Stimulated activated naive CD4-positive, alpha-beta T cell treated with Interleukin-2 at 50 U/mL for 16 hours (primary cell): Measurements from ENCODE around the gene STARD6.
"Not testable (repeated sequence)": the region's sequence is repeated elsewhere in the genome, so short reads cannot be mapped to it uniquely, and the experiment has no call there.

ENCODE experiments used
- DNase-seq: peaks from one replicate; lab custom pipeline; 2025; lab: John Stamatoyannopoulos, UW

STARD6 gene

DNA sequence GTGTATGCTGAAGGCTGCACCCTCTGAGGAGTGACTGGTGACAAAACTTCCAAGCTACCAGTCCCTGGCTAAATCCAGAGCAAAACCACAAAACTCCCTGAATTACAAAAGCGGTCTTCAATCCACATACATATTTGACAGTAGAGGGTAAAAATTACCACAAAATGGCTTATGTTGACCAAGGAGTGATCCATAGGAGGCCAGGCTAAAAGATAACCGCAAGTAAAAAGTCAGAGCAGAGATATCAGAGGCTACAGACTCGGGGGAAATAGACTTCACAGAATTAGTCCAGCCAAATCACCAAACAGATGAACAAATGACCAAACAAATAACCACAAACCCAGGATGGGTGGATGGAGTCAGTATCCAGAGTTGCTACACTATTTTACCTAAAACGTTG lies 19.4 kb downstream of the STARD6 start:
- DNase-seq: no peak

GRCh38 chr18:54335638-54336173 lies 22.0 kb downstream of the STARD6 start:
- no peak for DNase-seq

- DNase-seq: no peak
Observed at GRCh38 chr18:54330768-54331548, 26.7 kb downstream of the STARD6 start.

GRCh38 chr18:54329787-54330186 lies 27.9 kb downstream of the STARD6 start:
- DNase-seq: no peak

GRCh38 chr18:54327818-54328217 lies 29.8 kb downstream of the STARD6 start:
- DNase-seq: no peak

DNA sequence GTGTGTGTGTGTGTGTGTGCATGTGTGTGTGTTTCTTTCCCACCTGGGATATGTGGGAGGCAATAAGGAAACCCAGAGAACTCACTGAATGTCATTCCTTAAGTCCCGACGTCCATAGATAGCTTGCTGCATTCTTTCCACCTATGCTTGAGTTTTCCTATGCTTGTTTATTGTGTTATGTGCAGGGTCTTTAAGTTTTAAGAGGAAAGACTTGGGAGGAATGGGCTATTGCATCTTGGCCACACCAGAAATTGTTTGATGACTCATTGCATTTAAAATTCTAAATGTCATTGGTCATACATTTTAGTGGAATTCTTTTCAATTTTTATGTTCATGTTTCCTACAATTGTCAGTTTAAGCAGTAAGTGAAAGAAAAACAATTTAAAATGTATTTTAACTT lies 33.7 kb downstream of the STARD6 start:
- no peak for DNase-seq

- no peak for DNase-seq
Observed at GRCh38 chr18:54323561-54323960, 34.1 kb downstream of the STARD6 start.

GRCh38 chr18:54316071-54316820 lies 41.4 kb downstream of the STARD6 start:
- no peak for DNase-seq

- DNase-seq: not testable (repeated sequence)
Observed at GRCh38 chr18:54309564-54309963, 48.1 kb downstream of the STARD6 start.

- DNase-seq: no peak
Observed at GRCh38 chr18:54303408-54303807, 54.2 kb downstream of the STARD6 start.

GRCh38 chr18:54298991-54299390 lies 58.7 kb downstream of the STARD6 start:
- not testable (repeated sequence) for DNase-seq

- DNase-seq: no peak
Observed at GRCh38 chr18:54296062-54296461, 61.6 kb downstream of the STARD6 start.

DNA sequence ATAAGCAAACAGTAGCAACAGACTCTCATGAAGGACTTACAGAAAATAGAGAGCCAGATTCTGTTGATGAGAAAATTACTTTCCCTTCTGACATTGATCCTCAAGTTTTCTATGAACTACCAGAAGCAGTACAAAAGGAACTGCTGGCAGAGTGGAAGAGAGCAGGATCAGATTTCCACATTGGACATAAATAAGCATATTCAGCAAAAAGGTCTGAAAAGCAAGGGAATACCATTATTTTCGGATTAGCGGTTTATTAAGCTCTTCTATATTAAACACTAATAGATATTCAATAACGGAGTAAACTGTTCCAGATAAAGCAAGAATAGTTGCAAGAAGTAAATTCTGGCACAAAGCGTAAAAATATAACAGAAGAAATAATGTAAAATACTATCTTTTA lies 63.4 kb downstream of the STARD6 start:
- no peak for DNase-seq

- peak; percentile 76 for DNase-seq
Observed at GRCh38 chr18:54284981-54285785, 72.5 kb downstream of the STARD6 start.

DNA sequence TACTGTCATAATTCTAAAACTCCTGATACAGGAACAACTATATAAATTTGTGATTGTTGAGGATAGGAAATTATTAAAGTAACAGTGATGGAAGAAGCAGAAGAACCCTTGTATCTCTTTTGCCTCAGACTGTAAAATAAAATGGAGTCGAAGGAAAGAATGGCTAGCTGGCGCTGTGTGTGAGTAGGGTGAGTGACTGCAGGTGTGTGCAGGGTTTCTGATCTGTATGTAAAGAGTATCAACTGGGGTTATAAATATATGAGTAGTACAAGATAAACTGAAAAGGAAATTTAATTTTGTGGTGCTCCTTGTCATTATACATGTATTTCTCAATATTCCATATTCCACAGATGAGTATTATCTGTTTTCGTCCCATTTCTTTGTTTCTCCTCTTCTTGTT lies 73.1 kb downstream of the STARD6 start:
- peak; percentile 13 for DNase-seq

DNA sequence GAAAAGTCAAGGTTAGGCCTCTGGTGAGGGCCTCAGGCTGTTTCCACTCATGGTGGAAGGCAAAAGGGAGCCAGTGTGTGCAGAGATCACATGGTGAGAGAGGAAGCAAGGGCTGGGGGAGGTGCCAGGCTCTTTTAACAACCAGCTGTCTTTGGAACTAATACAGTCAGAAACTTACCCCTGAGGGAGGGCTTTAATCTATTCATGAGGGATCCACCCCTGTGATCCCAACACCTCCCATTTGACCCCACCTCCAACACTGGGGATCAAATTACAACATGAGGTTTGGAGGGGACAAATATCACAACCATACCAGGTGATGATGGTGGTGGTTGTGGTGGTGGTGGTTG lies 77.5 kb downstream of the STARD6 start:
- DNase-seq: no peak

DNA sequence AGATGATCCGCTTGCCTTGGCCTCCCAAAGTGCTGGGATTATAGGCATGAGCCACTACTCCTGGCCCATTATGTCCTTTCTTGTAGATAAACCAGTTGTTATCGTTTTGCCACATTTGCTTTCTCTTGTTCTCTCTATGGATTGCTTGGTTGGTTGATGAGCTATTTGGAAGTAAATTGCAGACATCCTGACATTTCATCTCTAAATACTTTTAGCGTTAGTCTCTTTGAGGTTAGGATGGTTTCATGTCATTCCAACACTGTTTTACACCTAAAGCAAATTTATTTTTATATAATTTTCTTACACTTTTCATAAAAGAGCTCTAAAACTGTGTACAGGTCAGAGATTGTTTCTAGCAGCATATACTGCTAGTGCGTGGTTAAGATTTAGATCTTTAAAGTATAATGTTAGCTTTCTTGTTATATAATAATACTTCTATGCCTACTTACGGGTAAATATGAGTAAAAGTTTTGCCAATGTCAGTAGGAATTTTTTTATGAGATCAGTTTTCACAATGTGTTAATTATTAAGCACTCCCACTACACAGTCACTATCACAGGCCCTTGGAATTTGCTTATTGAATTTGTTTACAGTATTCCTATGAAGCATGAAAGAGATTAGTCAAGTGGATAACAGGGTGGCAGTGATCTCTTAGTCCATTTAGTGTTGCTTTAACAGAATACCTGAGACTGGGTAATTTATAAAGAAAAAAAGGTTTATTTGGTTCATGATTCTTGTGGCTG lies 78.0 kb downstream of the STARD6 start:
- DNase-seq: no peak

- DNase-seq: no peak
Observed at GRCh38 chr18:54278615-54279014, 79.0 kb downstream of the STARD6 start.

- no peak for DNase-seq
Observed at GRCh38 chr18:54277899-54278298, 79.8 kb downstream of the STARD6 start.
